Skeletal muscle tissue (tissue), 4 donors: ENCODE results near the gene WFS1. TPM values are rescaled to one million over a fixed set of nuclear protein-coding genes. Genes with fewer than 3 reads are reported as not detected.

Experiments
- H3K27ac ChIP-seq: one replicate; pipeline ENCODE4 v1.7.0; 2013; ENCODE audit warnings: mild to moderate bottlenecking, low read depth, low read length, inconsistent platforms
- H3K27me3 ChIP-seq, 3 donors: one replicate each; pipeline ENCODE4 v1.7.0; 2013; ENCODE audit warnings: low read length in 3 of 3; ENCODE audit not compliant: control insufficient read depth in 3 of 3, insufficient read depth in 3 of 3
- H3K36me3 ChIP-seq, 3 donors: one replicate each; pipeline ENCODE4 v1.7.0; 2013; ENCODE audit warnings: low read length in 3 of 3; ENCODE audit not compliant: control insufficient read depth in 3 of 3, insufficient read depth in 3 of 3
- H3K4me1 ChIP-seq, 3 donors: one replicate each; pipeline ENCODE4 v1.7.0; 2013; ENCODE audit warnings: low read length in 3 of 3, mild to moderate bottlenecking in 3 of 3; ENCODE audit not compliant: control insufficient read depth in 3 of 3, insufficient read depth in 3 of 3
- H3K4me3 ChIP-seq, 3 donors: one replicate each; pipeline ENCODE4 v1.7.0; 2013; ENCODE audit warnings: low read length in 3 of 3
- H3K9ac ChIP-seq, 3 donors: one replicate each; pipeline ENCODE4 v1.7.0; 2013; ENCODE audit warnings: low read length in 3 of 3, mild to moderate bottlenecking in 3 of 3, moderate library complexity in 2 of 3, low read depth in 1 of 3
- H3K9me3 ChIP-seq, 3 donors: one replicate each; pipeline ENCODE4 v1.7.0; 2013; ENCODE audit warnings: low read length in 3 of 3; ENCODE audit not compliant: control insufficient read depth in 3 of 3
- total RNA-seq: library from RNA; depleted of rRNA; stranded (reverse); fragments of >200 nt; gene quantifications from one replicate; pipeline ENCODE4 v1.2.3, GENCODE V29; 2014
- donor health status: Osteomylitis.

The WFS1 gene
- total RNA-seq, 1 donor from 2014 or later = 11.0 TPM

GRCh38 chr4:6259886-6260285 lies 9.8 kb upstream of the WFS1 start:
- Histone ChIP-seq H3K4me1 (no peaks in the 10 kb centered on the region), H3K9ac (no peak overlapping the region), H3K4me3 (no peak overlapping the region), H3K27ac (no peak overlapping the region), H3K9me3 (peaks cover 0 to 2% (median 0%) of the 10 kb centered on the region in 3 donors), H3K36me3 (no peaks in the 10 kb centered on the region), H3K27me3 (peaks cover 9 to 30% (median 25%) of the 10 kb centered on the region in 3 donors)

GRCh38 chr4:6262176-6262575 lies 7.5 kb upstream of the WFS1 start:
- H3K4me3 ChIP-seq = no peak overlapping the region
- no peaks in the 10 kb centered on the region for H3K4me1 ChIP-seq
- no peaks in the 10 kb centered on the region for H3K9me3 ChIP-seq
- H3K27ac ChIP-seq = no peak overlapping the region
- no peak overlapping the region for H3K9ac ChIP-seq
- no peaks in the 10 kb centered on the region for H3K36me3 ChIP-seq
- peaks cover 6 to 26% (median 17%) of the 10 kb centered on the region in 3 donors for H3K27me3 ChIP-seq

- H3K4me1 ChIP-seq = no peaks in the 10 kb centered on the region
- no peak overlapping the region for H3K9ac ChIP-seq
- H3K36me3 ChIP-seq = no peaks in the 10 kb centered on the region
- no peak overlapping the region for H3K4me3 ChIP-seq
- peaks cover 6 to 20% (median 16%) of the 10 kb centered on the region in 3 donors for H3K27me3 ChIP-seq
- no peaks in the 10 kb centered on the region for H3K9me3 ChIP-seq
- no peak overlapping the region for H3K27ac ChIP-seq
Measured at GRCh38 chr4:6262847-6263487, 6.7 kb upstream of the WFS1 start.

GRCh38 chr4:6263526-6264224 lies 6.0 kb upstream of the WFS1 start:
- Histone ChIP-seq H3K27me3 (peaks cover 6 to 20% (median 16%) of the 10 kb centered on the region in 3 donors), H3K9me3 (no peaks in the 10 kb centered on the region), H3K27ac (no peak overlapping the region), H3K4me3 (no peak overlapping the region), H3K9ac (no peak overlapping the region), H3K36me3 (no peaks in the 10 kb centered on the region), H3K4me1 (no peaks in the 10 kb centered on the region)

- peaks cover 4 to 5% (median 4%) of the 10 kb centered on the region in 3 donors for H3K4me1 ChIP-seq
- peaks cover 6 to 20% (median 16%) of the 10 kb centered on the region in 3 donors for H3K27me3 ChIP-seq
- no peaks in the 10 kb centered on the region for H3K9me3 ChIP-seq
- H3K9ac ChIP-seq = no peak overlapping the region
- no peaks in the 10 kb centered on the region for H3K36me3 ChIP-seq
- H3K27ac ChIP-seq = no peak overlapping the region
- H3K4me3 ChIP-seq = no peak overlapping the region
Measured at GRCh38 chr4:6264225-6264540, 5.5 kb upstream of the WFS1 start.

GRCh38 chr4:6265546-6265945 lies 4.1 kb upstream of the WFS1 start:
- Histone ChIP-seq H3K36me3 (no peaks in the 10 kb centered on the region), H3K27ac (no peak overlapping the region), H3K4me3 (no peak overlapping the region), H3K4me1 (peaks cover 8% of the 10 kb centered on the region in 3 donors), H3K9me3 (no peaks in the 10 kb centered on the region), H3K27me3 (peaks cover 6 to 17% (median 10%) of the 10 kb centered on the region in 3 donors), H3K9ac (no peak overlapping the region)

- Histone ChIP-seq H3K9ac (no peak overlapping the region), H3K4me1 (peaks cover 26 to 27% (median 27%) of the 10 kb centered on the region in 3 donors), H3K27me3 (peaks cover 0 to 6% (median 0%) of the 10 kb centered on the region in 3 donors), H3K27ac (no peak overlapping the region), H3K4me3 (no peak overlapping the region), H3K9me3 (no peaks in the 10 kb centered on the region), H3K36me3 (no peaks in the 10 kb centered on the region)
Measured at GRCh38 chr4:6267573-6267972, 2.1 kb upstream of the WFS1 start.

GRCh38 chr4:6268650-6269615 lies 717 bp upstream of the WFS1 start:
- H3K4me1 ChIP-seq = peaks cover 36 to 38% (median 37%) of the 10 kb centered on the region in 3 donors
- peak overlapping the region; percentile 22 for H3K27ac ChIP-seq
- peak overlapping the region; percentile 56 to 72 (median 67) for H3K4me3 ChIP-seq
- H3K9ac ChIP-seq = peak overlapping the region; percentile 24 to 80 (median 77)
- no peaks in the 10 kb centered on the region for H3K27me3 ChIP-seq
- H3K9me3 ChIP-seq = no peaks in the 10 kb centered on the region
- no peaks in the 10 kb centered on the region for H3K36me3 ChIP-seq

- H3K9me3 ChIP-seq = no peaks in the 10 kb centered on the region
- no peaks in the 10 kb centered on the region for H3K36me3 ChIP-seq
- H3K4me1 ChIP-seq = peaks cover 37 to 39% (median 38%) of the 10 kb centered on the region in 3 donors
- peak overlapping the region; percentile 56 to 59 (median 58) for H3K4me3 ChIP-seq
- H3K27me3 ChIP-seq = no peaks in the 10 kb centered on the region
- peak overlapping the region; percentile 51 to 69 (median 62) for H3K9ac ChIP-seq
- H3K27ac ChIP-seq = no peak overlapping the region
Measured at GRCh38 chr4:6270636-6271121, 1.0 kb downstream of the WFS1 start.
